Panc1 (cell line): ENCODE data around the gene DENND6A. TPM values are rescaled to one million over a fixed set of nuclear protein-coding genes. Genes with fewer than 3 reads are reported as not detected.
"Not testable (repeated sequence)": the region's sequence is repeated elsewhere in the genome, so short reads cannot be mapped to it uniquely, and the experiment has no call there.

Source experiments
- ATAC-seq: fragments of 200-7000 bp; cut with Tn5 transposase; 2 replicates; pipeline ENCODE4 v1.9.1; 2020; ENCODE audit warnings: mild to moderate bottlenecking, moderate library complexity
- BruUV-seq: library from RNA; stranded (reverse); fragments of 400-500 nt; replicated peaks from 2 replicates; lab custom pipeline; 2021; lab: Mats Ljungman, UMichigan
- CTCF ChIA-PET: fragments of 300-600 bp; sonication (Branson Sonifier 250); formaldehyde crosslinking; loops from one replicate; lab custom pipeline; 2022; ENCODE audit warnings: antibody characterized with exemption; lab: Charles Lee
- POLR2A ChIA-PET: fragments of 300-600 bp; sonication (Branson Sonifier 250); formaldehyde crosslinking; loops from one replicate; lab custom pipeline; 2022; ENCODE audit warnings: antibody characterized with exemption; lab: Charles Lee
- DNase-seq: peaks from one replicate; pipeline ENCODE4 v3.0.0-alpha.2; 2010; ENCODE audit warnings: low read depth, low spot score
- H3K27ac ChIP-seq: 2 replicates; pipeline ENCODE4 v1.5.1; 2011; ENCODE audit warnings: mild to moderate bottlenecking, low read length, inconsistent platforms
- H3K27me3 ChIP-seq: fragments of 200-500 bp; sonication (Bioruptor generic); 2 replicates; pipeline ENCODE4 v1.6.0; 2014; ENCODE audit warnings: low read length, inconsistent platforms; ENCODE audit not compliant: control insufficient read depth, insufficient read depth
- H3K36me3 ChIP-seq: fragments of 200-500 bp; sonication (Bioruptor generic); 2 replicates; pipeline ENCODE4 v1.5.1; 2014; ENCODE audit warnings: inconsistent platforms, mild to moderate bottlenecking, low read length, moderate library complexity; ENCODE audit not compliant: control insufficient read depth, insufficient read depth
- H3K4me1 ChIP-seq: 2 replicates; pipeline ENCODE4 v1.5.1; 2011; ENCODE audit warnings: inconsistent platforms, mild to moderate bottlenecking, low read length, moderate library complexity; ENCODE audit not compliant: control insufficient read depth, insufficient read depth
- H3K4me3 ChIP-seq, 2 experiments: 2 replicates each; pipeline ENCODE4 v1.5.1; 2011 to 2012; ENCODE audit warnings: low read depth in 2 of 2, low read length in 2 of 2, mild to moderate bottlenecking in 2 of 2, inconsistent platforms in 1 of 2, moderate library complexity in 1 of 2
- H3K9me3 ChIP-seq: fragments of 200-500 bp; sonication (Bioruptor generic); 2 replicates; pipeline ENCODE4 v1.5.1; 2014; ENCODE audit warnings: low read depth, mild to moderate bottlenecking, inconsistent platforms, low read length, moderate library complexity; ENCODE audit not compliant: control insufficient read depth, insufficient read depth
- CTCF ChIP-seq: fragments of 450-650 bp; IDR thresholded peaks from 2 replicates; pipeline ENCODE4 v1.5.1; 2017; ENCODE audit warnings: mild to moderate bottlenecking
- POLR2AphosphoS5 ChIP-seq: IDR thresholded peaks from 2 replicates; pipeline ENCODE4 v1.6.1; 2012; ENCODE audit warnings: mild to moderate bottlenecking, low read depth, low read length, moderate library complexity
- SIN3A ChIP-seq: IDR thresholded peaks from 2 replicates; pipeline ENCODE4 v1.6.1; 2012; ENCODE audit warnings: low read depth, mild to moderate bottlenecking, low read length, moderate library complexity, borderline replicate concordance; ENCODE audit not compliant: insufficient read depth
- TCF7L2 ChIP-seq: IDR thresholded peaks from 2 replicates; pipeline ENCODE4 v1.6.1; 2011; ENCODE audit warnings: mild to moderate bottlenecking, low read depth, low read length, inconsistent platforms
- in situ Hi-C: cut with HindIII; loops from 2 replicates; pipeline ENCODE4 v1.10.0; 2016; ENCODE audit warnings: low sequenced_read_pairs, low pct_unique_long_range_greater_than_20kb
- intact Hi-C: fragments of 100-400 bp; cut with micrococcal nuclease; formaldehyde crosslinking; loops from one replicate; pipeline ENCODE4 v1.10.0; 2022; ENCODE audit not compliant: unreplicated experiment
- total RNA-seq: library from RNA; stranded (reverse); gene quantifications from one replicate; pipeline ENCODE4 v1.2.1, GENCODE V29; 2021; ENCODE audit not compliant: unreplicated experiment
- TF ChIP-seq, protein P1 (sequence below), 2 experiments: IDR thresholded peaks; 2 replicates each; pipeline ENCODE4 v1.6.1; 2011 to 2012; ENCODE audit warnings: low read depth in 2 of 2, control low read depth in 1 of 2, low read length in 1 of 2, mild to moderate bottlenecking in 1 of 2, moderate library complexity in 1 of 2; ENCODE audit not compliant: insufficient read depth in 1 of 2

DENND6A gene
- total RNA-seq, 1 experiment from 2014 or later: 18.1 TPM

DNA sequence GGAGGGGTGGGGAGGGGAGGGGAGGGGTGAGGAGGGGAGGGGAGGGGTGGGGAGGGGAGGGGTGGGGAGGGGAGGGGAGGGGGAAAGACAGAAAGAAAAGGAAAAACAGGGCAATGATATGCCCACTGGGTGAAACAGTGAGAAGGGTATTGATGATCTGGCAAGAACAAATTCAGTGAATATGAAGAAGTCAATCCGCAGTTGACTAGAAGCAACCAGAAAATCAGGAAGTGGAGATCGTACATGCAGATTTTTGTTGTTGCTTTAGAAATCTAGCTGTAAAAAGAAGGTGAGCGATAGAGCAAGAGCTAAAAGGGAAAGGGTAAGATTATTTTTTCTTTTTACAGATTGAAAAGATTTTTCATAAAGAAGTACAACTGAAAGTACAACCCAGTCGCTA lies 48.1 kb downstream of the DENND6A start:
- in situ Hi-C loops (no loop called here), intact Hi-C loops (no loop called here)
- POLR2A ChIA-PET: interaction anchor here (0.6 kb wide), 2 partner anchors 121 to 131 kb away, joined by 4 to 6 read pairs; no protein-coding TSS in a partner anchor
- Histone ChIP-seq H3K4me3 (no peak overlapping the region), H3K27ac (no peak overlapping the region), H3K9me3 (no peaks in the 10 kb centered on the region), H3K27me3 (no peaks in the 10 kb centered on the region), H3K4me1 (no peaks in the 10 kb centered on the region), H3K36me3 (peaks cover 8% of the 10 kb centered on the region)
- TF ChIP-seq TCF7L2: no peak
- no peak for TF ChIP-seq CTCF
- TF ChIP-seq, protein P1, sequence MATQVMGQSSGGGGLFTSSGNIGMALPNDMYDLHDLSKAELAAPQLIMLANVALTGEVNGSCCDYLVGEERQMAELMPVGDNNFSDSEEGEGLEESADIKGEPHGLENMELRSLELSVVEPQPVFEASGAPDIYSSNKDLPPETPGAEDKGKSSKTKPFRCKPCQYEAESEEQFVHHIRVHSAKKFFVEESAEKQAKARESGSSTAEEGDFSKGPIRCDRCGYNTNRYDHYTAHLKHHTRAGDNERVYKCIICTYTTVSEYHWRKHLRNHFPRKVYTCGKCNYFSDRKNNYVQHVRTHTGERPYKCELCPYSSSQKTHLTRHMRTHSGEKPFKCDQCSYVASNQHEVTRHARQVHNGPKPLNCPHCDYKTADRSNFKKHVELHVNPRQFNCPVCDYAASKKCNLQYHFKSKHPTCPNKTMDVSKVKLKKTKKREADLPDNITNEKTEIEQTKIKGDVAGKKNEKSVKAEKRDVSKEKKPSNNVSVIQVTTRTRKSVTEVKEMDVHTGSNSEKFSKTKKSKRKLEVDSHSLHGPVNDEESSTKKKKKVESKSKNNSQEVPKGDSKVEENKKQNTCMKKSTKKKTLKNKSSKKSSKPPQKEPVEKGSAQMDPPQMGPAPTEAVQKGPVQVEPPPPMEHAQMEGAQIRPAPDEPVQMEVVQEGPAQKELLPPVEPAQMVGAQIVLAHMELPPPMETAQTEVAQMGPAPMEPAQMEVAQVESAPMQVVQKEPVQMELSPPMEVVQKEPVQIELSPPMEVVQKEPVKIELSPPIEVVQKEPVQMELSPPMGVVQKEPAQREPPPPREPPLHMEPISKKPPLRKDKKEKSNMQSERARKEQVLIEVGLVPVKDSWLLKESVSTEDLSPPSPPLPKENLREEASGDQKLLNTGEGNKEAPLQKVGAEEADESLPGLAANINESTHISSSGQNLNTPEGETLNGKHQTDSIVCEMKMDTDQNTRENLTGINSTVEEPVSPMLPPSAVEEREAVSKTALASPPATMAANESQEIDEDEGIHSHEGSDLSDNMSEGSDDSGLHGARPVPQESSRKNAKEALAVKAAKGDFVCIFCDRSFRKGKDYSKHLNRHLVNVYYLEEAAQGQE (IDR thresholded peaks at IDR 0.05; ENCODE audit: insufficient read depth in 1 of 2, low read depth in 2 of 2, low read length in 1 of 2): no peak
- no peak for TF ChIP-seq SIN3A
- no peak for TF ChIP-seq POLR2AphosphoS5
- no TSS peak for BruUV-seq
- CTCF ChIA-PET: no interaction called here
- no peak for DNase-seq
- no peak for ATAC-seq

GRCh38 chr3:57637391-57637790 lies 55.5 kb downstream of the DENND6A start:
- ChIA-PET POLR2A (no interaction called here), CTCF (no interaction called here)
- DNase-seq (no peak), ATAC-seq (no peak)
- Histone ChIP-seq H3K27me3 (no peaks in the 10 kb centered on the region), H3K36me3 (peaks cover 18% of the 10 kb centered on the region), H3K27ac (no peak overlapping the region), H3K9me3 (no peaks in the 10 kb centered on the region), H3K4me3 (no peak overlapping the region), H3K4me1 (no peaks in the 10 kb centered on the region)
- in situ Hi-C loops (no loop called here), intact Hi-C loops (no loop called here)
- no TSS peak for BruUV-seq
- TF ChIP-seq, protein P1 (IDR thresholded peaks at IDR 0.05; ENCODE audit: insufficient read depth in 1 of 2, low read depth in 2 of 2, low read length in 1 of 2): no peak
- TF ChIP-seq POLR2AphosphoS5: no peak

GRCh38 chr3:57634259-57634658 lies 58.6 kb downstream of the DENND6A start:
- in situ Hi-C loops, CTCF ChIA-PET: not testable (repeated sequence)

More at GRCh38 chr3:57634259-57634658, 58.6 kb downstream of the DENND6A start:
- DNase-seq, H3K4me1 ChIP-seq, H3K27me3 ChIP-seq, H3K9me3 ChIP-seq, intact Hi-C loops, ATAC-seq, H3K27ac ChIP-seq, POLR2A ChIA-PET, H3K4me3 ChIP-seq, BruUV-seq: not testable (repeated sequence)
- peaks cover 11% of the 10 kb centered on the region; the same call in 1 of the 2 replicates for H3K36me3 ChIP-seq
